GM12874 (cell line): Measurements from ENCODE around the gene INPP5D.

Experiments used
- CTCF ChIP-seq: IDR thresholded peaks from 2 replicates; pipeline ENCODE4 v1.5.1; 2011; ENCODE audit warnings: low read depth, mild to moderate bottlenecking, control low read depth, low read length, moderate library complexity; ENCODE audit not compliant: insufficient read depth

Gene INPP5D

GRCh38 chr2:233063976-233064411 is 3.9 kb downstream of the INPP5D start:
- no peak for TF ChIP-seq CTCF

GRCh38 chr2:233064530-233065199 is 4.5 kb downstream of the INPP5D start:
- no peak for TF ChIP-seq CTCF

- no peak for TF ChIP-seq CTCF
Measured at GRCh38 chr2:233065954-233066470, 5.9 kb downstream of the INPP5D start.

- TF ChIP-seq CTCF: no peak
Measured at GRCh38 chr2:233068762-233069418, 8.7 kb downstream of the INPP5D start.

GRCh38 chr2:233072838-233073237 is 12.7 kb downstream of the INPP5D start:
- no peak for TF ChIP-seq CTCF

GRCh38 chr2:233074106-233074505 is 14.0 kb downstream of the INPP5D start:
- no peak for TF ChIP-seq CTCF

GRCh38 chr2:233075141-233075965 is 15.2 kb downstream of the INPP5D start:
- no peak for TF ChIP-seq CTCF
